Right cardiac atrium (tissue), 5 donors: Measurements from ENCODE around the gene CYP4F11. TPM values are rescaled to one million over a fixed set of nuclear protein-coding genes. Genes with fewer than 3 reads are reported as not detected.
"Not testable (repeated sequence)": the region's sequence is repeated elsewhere in the genome, so short reads cannot be mapped to it uniquely, and the experiment has no call there.

ENCODE experiments used
- ATAC-seq, 2 donors: fragments of 200-7000 bp; cut with Tn5 transposase; one replicate each; pipeline versions ENCODE4 v1.8.0 to v1.9.1; 2020; ENCODE audit warnings: moderate library complexity in 2 of 2, mild to moderate bottlenecking in 1 of 2
- DNase-seq, 3 donors: peaks; one replicate each; pipeline ENCODE4 v3.0.0-alpha.2; 2020
- H3K27ac ChIP-seq: one replicate; pipeline ENCODE4 v1.5.1; 2013; ENCODE audit warnings: mild to moderate bottlenecking, low read length, control low read depth, moderate library complexity
- H3K27me3 ChIP-seq: one replicate; pipeline ENCODE4 v1.6.1; 2013; ENCODE audit not compliant: control insufficient read depth, insufficient read depth
- H3K4me1 ChIP-seq: one replicate; pipeline ENCODE4 v1.6.1; 2013; ENCODE audit warnings: low read length; ENCODE audit not compliant: control insufficient read depth, insufficient read depth
- H3K4me3 ChIP-seq: one replicate; pipeline ENCODE4 v1.5.1; 2013; ENCODE audit warnings: low read length, control low read depth
- H3K9me3 ChIP-seq: one replicate; pipeline ENCODE4 v1.6.1; 2013; ENCODE audit warnings: low read length; ENCODE audit not compliant: control insufficient read depth
- WGBS: extraction: QIAGEN DNeasy Blood & Tissue Kit; methylation state at CpG from one replicate; pipeline ENCODE4 v1.1.7; 2013; 5-methylcytosine and 5-hydroxymethylcytosine counted together
- intact Hi-C, 4 donors: fragments of 100-400 bp; cut with DNase I; formaldehyde crosslinking; loops; one replicate each; pipeline versions ENCODE4 v1.11.0 to v1.14.0; 2022 to 2023
- polyA plus RNA-seq: library from polyadenylated mRNA; stranded (reverse); fragments of 200-250 nt; gene quantifications from one replicate; pipeline ENCODE4 v1.2.3, GENCODE V29; 2013
- total RNA-seq, 4 donors: library from RNA; stranded (reverse); fragmentation: NEBNext Ultra II Directional; extraction: Animal tissue kit (Norgen Biotek cat#: 25700); gene quantifications; one replicate each; pipeline ENCODE4 v1.2.1, GENCODE V29; 2021
- donor health status: healthy with polysubstance abuse.
- donor health status: DM: no; HTN: yes; CAD: no.
- donor health status: DM: no; HTN: no; CAD: no.
- donor health status: DM: no; HTN: yes; CAD: no; lungs with severe emphysema.
- donor health status: DM: yes; HTN: yes; CAD: no.

The CYP4F11 gene
- total and polyA plus RNA-seq, 5 donors, result 0.11 to 0.34 (median 0.16) TPM

DNA sequence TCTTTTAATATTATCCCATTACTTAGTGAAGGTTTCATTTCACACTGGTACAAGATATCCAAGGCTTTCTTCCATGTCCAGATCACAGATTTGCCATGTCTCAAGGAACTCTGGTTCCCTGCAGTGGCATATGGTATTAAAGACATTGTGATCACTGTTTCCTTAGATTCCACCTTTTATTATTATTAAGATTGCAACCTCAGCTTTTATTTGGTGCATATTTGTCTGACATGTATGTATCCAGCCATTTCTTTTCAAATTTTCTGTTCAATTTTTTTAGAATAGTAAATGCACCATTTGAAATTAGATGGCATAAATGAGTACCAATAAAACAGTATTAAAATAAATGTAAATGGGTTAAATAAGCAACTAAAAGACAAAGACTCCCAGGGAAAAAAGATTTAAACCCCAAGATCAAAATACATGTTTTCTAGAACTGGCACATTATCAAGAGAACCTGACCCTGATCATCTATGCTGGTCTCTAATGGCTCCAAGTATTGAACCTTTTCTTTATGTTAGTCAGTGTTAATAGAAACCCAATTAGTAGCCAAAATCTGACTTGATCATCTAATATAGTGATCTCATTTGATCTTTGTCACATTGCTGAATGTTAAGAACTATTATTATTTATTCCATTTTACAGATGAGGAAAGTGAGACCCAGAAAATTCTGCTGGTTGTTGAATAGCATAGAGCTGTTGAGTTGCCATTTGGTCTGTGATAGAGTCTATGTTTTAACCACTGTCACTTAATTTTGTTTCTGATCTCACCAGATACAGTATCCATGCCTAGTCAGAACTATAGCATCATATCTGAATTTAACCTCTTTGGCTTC is 14.1 kb upstream of the CYP4F11 start, which contains the start of gene OR10H4:
TSS of gene OR10H4 (plus strand) at position 786 of the 836 bp plus-strand sequence. CDS start at position 786, 0 bp downstream.
- intact Hi-C loops, result no loop called here
- Histone ChIP-seq H3K27ac (no peak within 1 kb of the TSS), H3K4me3 (no peak within 1 kb of the TSS), H3K9me3 (peaks cover 4% of the 10 kb centered on the region), H3K27me3 (no peaks in the 10 kb centered on the region), H3K4me1 (no peaks in the 10 kb centered on the region)
- DNase-seq (no peak), ATAC-seq (no peak)

DNA sequence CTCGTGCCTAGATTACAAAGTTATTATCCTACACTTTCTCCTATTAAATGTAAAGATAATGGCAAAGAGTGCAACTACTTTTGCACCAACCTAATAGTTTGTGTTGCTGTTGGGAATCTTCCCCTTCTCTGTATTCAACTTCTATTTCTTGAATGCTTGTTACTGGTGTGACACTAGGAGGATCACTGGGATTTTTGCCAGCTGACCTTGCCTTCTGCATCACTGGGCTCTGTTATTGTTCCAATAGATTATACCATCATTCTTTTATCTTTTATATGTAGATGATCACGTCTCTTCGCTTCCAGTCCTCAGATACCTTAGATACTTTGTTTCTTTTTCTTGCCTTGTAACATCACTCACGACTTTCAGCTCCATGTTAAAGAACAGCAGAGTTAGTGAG is 11.0 kb upstream of the CYP4F11 start:
- no peak for ATAC-seq
- DNase-seq, result no peak
- WGBS, result 40% methylated on average over 4 of the region's 4 CpGs
- intact Hi-C loops, result no loop called here
- Histone ChIP-seq H3K27me3 (no peaks in the 10 kb centered on the region), H3K9me3 (peaks cover 4% of the 10 kb centered on the region), H3K27ac (no peak overlapping the region), H3K4me3 (no peak overlapping the region), H3K4me1 (no peaks in the 10 kb centered on the region)

DNA sequence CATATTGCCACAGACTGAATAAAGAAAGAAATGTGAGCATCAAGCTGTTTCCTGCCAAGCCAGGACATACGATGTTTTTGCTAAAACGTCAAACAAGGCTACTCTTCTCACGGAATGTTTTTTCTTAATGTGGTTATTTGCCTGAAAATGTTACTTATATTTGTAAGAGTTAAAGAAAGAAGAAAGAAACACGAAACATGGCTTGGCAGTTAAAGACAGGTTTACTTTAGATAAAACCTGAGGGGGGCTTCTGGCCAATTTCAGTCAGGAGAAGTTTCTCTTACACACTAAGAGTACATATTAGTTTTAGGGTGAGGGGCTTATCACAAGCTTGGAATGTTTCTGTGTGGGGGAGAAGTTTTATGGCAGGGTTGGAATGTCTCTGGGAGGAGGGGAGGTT is 10.1 kb upstream of the CYP4F11 start:
- WGBS, result 61% methylated on average over 4 of the region's 4 CpGs
- peaks cover 4% of the 10 kb centered on the region for H3K9me3 ChIP-seq
- no peak overlapping the region for H3K27ac ChIP-seq
- no peaks in the 10 kb centered on the region for H3K27me3 ChIP-seq
- H3K4me1 ChIP-seq, result no peaks in the 10 kb centered on the region
- ATAC-seq, result no peak
- no peak for DNase-seq
- intact Hi-C loops, result no loop called here
- no peak overlapping the region for H3K4me3 ChIP-seq

DNA sequence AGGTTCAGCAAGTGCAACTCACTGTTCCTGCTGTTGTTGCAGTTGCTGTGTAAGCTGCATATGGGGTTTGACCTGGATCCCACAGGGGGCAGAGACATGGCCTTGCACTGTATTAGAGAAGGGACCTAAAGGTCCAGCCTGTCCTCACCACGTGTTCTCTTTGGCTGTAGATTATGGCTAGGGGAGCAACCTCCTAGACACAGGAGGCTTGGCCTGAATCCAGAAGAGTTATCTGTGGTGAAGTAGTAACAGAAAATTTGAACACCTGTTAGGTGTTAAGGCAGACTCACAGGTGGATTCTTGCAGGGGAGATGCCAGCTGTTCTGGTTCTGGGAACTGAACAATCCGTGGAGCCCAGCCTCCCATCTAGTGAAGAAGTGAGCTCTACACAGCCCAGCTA is 3.4 kb upstream of the CYP4F11 start:
- Histone ChIP-seq H3K27ac (no peak overlapping the region), H3K9me3 (peaks cover 4% of the 10 kb centered on the region), H3K4me1 (no peaks in the 10 kb centered on the region), H3K27me3 (no peaks in the 10 kb centered on the region), H3K4me3 (no peak overlapping the region)
- DNase-seq (no peak), ATAC-seq (no peak)
- intact Hi-C loops, result no loop called here
- 50% methylated on average over 2 of the region's 2 CpGs for WGBS

DNA sequence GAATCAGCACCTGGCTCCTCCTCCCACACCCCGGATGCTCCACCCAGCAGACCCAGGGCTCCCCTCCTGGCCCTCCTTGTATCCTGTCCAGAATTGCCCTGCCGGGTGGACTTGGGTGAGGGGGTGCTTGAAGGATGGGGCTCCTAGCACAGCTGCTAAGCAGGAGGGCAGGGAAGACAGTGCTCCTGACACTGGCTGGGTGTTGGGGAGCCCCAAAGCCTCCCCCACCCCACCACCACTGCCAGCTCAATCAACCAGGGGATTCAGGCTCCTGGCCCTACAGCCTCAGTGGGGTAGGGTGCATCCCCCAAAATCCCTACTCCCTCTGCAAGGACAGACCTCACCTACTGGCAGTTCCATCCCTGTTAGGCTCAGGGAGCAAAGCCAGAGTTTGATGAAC is 2.6 kb upstream of the CYP4F11 start:
- H3K4me1 ChIP-seq, result no peaks in the 10 kb centered on the region
- no peak overlapping the region for H3K4me3 ChIP-seq
- no peaks in the 10 kb centered on the region for H3K27me3 ChIP-seq
- peaks cover 4% of the 10 kb centered on the region for H3K9me3 ChIP-seq
- DNase-seq (no peak), ATAC-seq (no peak)
- WGBS, result 83% methylated on average over 2 of the region's 2 CpGs
- intact Hi-C loops, result no loop called here
- no peak overlapping the region for H3K27ac ChIP-seq

DNA sequence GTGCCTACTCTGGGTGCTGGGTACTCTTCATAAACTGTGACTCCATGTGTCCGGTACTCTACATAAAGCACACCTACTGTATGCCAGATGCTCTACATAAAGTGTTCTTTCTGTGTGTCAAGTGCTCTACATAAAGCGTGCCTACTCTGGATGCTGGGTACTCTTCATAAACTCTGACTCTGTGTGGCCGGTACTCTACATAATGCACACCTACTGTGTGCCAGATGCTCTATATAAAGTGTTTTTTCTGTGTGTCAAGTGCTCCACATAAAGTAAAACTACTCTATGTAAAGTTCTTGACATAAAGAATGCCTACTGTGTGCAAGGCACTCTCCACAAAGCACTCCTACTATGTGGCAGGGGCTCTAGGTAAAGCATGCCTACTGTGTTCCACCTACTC is 1.8 kb upstream of the CYP4F11 start:
- 67% methylated on average over 3 of the region's 3 CpGs for WGBS
- H3K27me3 ChIP-seq, result no peaks in the 10 kb centered on the region
- no peak overlapping the region for H3K27ac ChIP-seq
- H3K9me3 ChIP-seq, result peaks cover 4% of the 10 kb centered on the region
- intact Hi-C loops, result no loop called here
- H3K4me1 ChIP-seq, result no peaks in the 10 kb centered on the region
- DNase-seq (no peak), ATAC-seq (no peak)
- H3K4me3 ChIP-seq, result no peak overlapping the region

DNA sequence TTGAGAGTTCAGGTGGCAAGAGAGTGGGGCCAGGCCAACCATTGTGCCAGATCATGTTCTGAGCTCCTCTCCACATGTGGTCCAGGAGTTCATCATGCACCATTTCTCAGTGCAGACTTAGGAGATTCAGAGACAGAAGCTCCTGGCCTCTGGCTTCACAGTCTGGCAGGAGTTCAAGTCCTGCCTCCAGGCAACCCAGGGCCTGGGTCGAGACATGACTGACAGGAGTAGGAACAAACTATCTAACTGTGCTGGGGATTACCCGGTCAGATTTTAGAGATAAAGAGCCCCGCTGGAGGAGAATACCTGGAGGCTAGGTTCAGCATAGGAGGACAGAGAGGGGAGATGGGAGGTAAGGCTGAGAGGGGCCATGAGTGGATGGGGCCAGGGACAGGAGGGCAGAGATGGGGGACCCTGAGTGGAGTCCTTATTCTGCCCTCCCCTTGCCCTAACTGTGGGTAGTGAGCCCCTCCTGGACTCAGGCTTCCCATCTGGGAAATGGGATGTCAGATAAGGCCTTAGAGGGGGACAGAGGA is 906 bp upstream of the CYP4F11 start:
- H3K4me3 ChIP-seq, result no peak overlapping the region
- intact Hi-C loops, result no loop called here
- no peaks in the 10 kb centered on the region for H3K27me3 ChIP-seq
- no peak overlapping the region for H3K27ac ChIP-seq
- H3K4me1 ChIP-seq, result no peaks in the 10 kb centered on the region
- peaks cover 4% of the 10 kb centered on the region for H3K9me3 ChIP-seq
- DNase-seq, result no peak
- 53% methylated on average over 3 of the region's 3 CpGs for WGBS
- peak in 1 of 2 donors; percentile 19 for ATAC-seq

DNA sequence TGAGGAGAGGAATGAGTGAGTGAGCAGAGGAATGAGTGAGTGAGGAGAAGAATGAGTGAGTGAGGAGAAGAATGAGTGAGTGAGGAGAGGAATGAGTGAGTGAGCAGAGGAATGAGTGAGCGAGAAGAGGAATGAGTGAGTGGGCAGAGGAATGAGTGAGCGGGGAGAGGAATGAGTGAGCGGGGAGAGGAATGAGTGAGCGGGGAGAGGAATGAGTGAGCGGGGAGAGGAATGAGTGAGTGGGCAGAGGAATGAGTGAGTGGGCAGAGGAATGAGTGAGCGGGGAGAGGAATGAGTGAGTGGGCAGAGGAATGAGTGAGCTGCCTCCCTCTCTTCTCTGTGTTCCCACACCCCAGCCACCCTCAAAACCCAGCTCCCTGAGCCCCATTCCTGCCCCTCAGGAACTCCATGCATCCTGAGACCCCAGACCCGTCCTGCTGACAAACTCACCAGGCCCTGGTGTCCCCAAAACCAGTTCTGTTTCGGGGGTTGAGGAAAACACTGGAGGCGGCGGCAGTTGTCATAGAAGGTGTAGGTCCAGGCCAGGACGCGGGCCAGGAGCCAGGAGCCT is 483 bp downstream of the CYP4F11 start:
- H3K9me3 ChIP-seq, H3K4me3 ChIP-seq, intact Hi-C loops, DNase-seq, ATAC-seq, H3K27me3 ChIP-seq, H3K4me1 ChIP-seq, H3K27ac ChIP-seq: not testable (repeated sequence)
- WGBS, result 88% methylated on average over 12 of the region's 12 CpGs

DNA sequence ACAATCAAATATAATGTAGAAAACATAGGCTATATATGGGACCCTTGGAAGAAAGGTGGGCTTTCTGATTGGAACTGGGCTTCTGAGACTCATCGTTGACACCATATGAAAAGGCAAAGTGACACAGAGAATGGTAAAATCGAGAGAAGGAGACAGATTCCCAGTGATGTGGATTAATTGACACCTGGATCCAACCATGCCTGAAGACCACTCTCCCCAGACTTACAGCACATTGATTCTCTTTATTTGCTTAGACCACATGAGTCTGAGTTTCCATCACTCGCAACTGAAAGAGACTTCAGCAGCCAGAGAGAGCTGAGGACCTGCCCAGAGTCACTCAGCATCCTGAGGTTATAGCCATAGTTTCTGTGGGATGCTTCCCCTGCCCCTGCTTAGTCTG is 6.0 kb downstream of the CYP4F11 start:
- no peaks in the 10 kb centered on the region for H3K27me3 ChIP-seq
- no peak for DNase-seq
- H3K27ac ChIP-seq, result no peak overlapping the region
- ATAC-seq, result no peak
- H3K9me3 ChIP-seq, result no peaks in the 10 kb centered on the region
- H3K4me3 ChIP-seq, result no peak overlapping the region
- intact Hi-C loops, result no loop called here
- H3K4me1 ChIP-seq, result no peaks in the 10 kb centered on the region
- WGBS, result 79% methylated on average over 3 of the region's 3 CpGs

DNA sequence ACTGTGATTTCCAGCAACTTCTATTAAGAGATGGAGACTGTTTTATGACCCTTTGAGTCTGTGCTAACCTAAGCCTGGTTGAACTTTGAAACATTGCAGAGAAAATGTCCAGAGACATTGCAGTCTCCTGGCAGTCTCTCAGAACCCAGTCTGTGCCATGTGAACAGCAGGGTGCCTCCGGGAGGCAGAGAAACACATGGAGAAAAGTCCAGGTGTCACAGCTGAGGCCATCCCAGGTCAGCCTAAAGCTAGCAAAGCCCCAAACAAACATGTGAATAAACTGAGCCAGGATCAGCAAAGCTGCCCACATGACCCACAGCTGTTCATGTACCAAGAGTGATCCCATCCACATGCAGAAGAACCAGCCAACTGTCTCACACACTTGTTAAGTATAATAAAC is 7.8 kb downstream of the CYP4F11 start:
- WGBS, result 51% methylated on average over 1 of the region's 1 CpG
- ATAC-seq (no peak), DNase-seq (no peak)
- Histone ChIP-seq H3K27ac (no peak overlapping the region), H3K9me3 (no peaks in the 10 kb centered on the region), H3K4me3 (no peak overlapping the region), H3K4me1 (no peaks in the 10 kb centered on the region), H3K27me3 (no peaks in the 10 kb centered on the region)
- intact Hi-C loops, result no loop called here

DNA sequence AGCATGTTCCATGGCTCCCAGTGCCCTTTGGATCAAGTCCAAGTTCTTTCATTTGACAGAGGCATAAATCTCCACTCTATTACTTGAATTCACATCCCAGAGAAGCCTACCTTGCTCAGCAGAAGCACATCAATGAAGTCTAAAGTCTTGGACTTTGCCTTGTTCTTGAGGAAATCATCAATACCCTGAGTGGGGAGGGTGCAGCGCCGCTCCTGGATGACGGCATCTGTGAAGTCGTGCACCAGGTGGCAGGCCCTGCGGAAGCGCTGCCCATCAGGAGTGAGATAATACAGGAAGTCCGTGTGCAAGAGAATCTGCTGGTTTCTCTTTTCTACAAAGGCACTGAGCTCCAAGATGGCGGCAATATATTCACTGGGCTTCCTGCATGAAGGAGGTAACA is 10.6 kb downstream of the CYP4F11 start:
- WGBS, result 79% methylated on average over 8 of the region's 8 CpGs
- Histone ChIP-seq H3K9me3 (no peaks in the 10 kb centered on the region), H3K27ac (no peak overlapping the region), H3K4me3 (no peak overlapping the region), H3K4me1 (no peaks in the 10 kb centered on the region), H3K27me3 (no peaks in the 10 kb centered on the region)
- intact Hi-C loops, result no loop called here
- DNase-seq (no peak), ATAC-seq (no peak)
